GM12878 (cell line): Measurements from ENCODE around the gene MLXIP. TPM values are rescaled to one million over a fixed set of nuclear protein-coding genes. Genes with fewer than 3 reads are reported as not detected.

Experiments used
- ATAC-seq: fragments of 200-7000 bp; cut with Tn5 transposase; 3 replicates; pipeline ENCODE4 v1.9.1; 2020; ENCODE audit warnings: mild to moderate bottlenecking, moderate library complexity
- BruUV-seq: library from RNA; stranded (reverse); fragments of 400-500 nt; replicated peaks from 2 replicates; lab custom pipeline; 2021; lab: Mats Ljungman, UMichigan
- CTCF ChIA-PET: fragments of 300-600 bp; sonication (Branson Sonifier 250); formaldehyde crosslinking; extraction: SDS; loops from one replicate; lab custom pipeline; 2021; ENCODE audit warnings: inconsistent platforms; lab: Yijun Ruan, JAX
- POLR2A ChIA-PET: fragments of 350-600 bp; formaldehyde crosslinking; extraction: SDS; loops from one replicate; lab custom pipeline; 2021; ENCODE audit warnings: inconsistent platforms; lab: Charles Lee
- RAD21 ChIA-PET: fragments of 300-600 bp; sonication (Branson Sonifier 250); formaldehyde crosslinking; loops from one replicate; lab custom pipeline; 2023; ENCODE audit warnings: antibody characterized with exemption; ENCODE audit not compliant: unreplicated experiment; lab: Charles Lee
- SMC1A ChIA-PET: fragments of 300-600 bp; sonication (Branson Sonifier 250); formaldehyde crosslinking; loops from one replicate; lab custom pipeline; 2023; ENCODE audit not compliant: unreplicated experiment, uncharacterized antibody; lab: Charles Lee
- DNase-seq: peaks from one replicate; pipeline ENCODE4 v3.0.0-alpha.2; 2011; ENCODE audit warnings: low read depth, low spot score
- FAIRE-seq: peaks from 3 replicates; lab custom pipeline; 2011; peaks lifted over from hg19 to GRCh38; lab: Jason Lieb, UNC
- H2AFZ ChIP-seq: 2 replicates; pipeline ENCODE4 v1.6.0; 2011; ENCODE audit warnings: low read depth, low read length, control low read depth; ENCODE audit not compliant: control insufficient read depth
- H3K27ac ChIP-seq: 2 replicates; pipeline ENCODE4 v1.5.1; 2011; ENCODE audit warnings: control low read depth; ENCODE audit not compliant: control insufficient read depth, insufficient read depth
- H3K27me3 ChIP-seq, 2 experiments: replicated peaks in 1 of 2; 2 replicates each; pipeline versions ENCODE4 v1.6.0 to v1.6.1; 2011; ENCODE audit warnings: low read length in 1 of 2; ENCODE audit not compliant: control insufficient read depth in 2 of 2, insufficient read depth in 2 of 2
- H3K36me3 ChIP-seq, 2 experiments: 2 replicates each; pipeline ENCODE4 v1.5.1; 2011; ENCODE audit warnings: low read length in 1 of 2; ENCODE audit not compliant: control insufficient read depth in 2 of 2, insufficient read depth in 2 of 2
- H3K4me1 ChIP-seq: 2 replicates; pipeline ENCODE4 v1.6.1; 2011; ENCODE audit warnings: mild to moderate bottlenecking, low read length, moderate library complexity, mixed read lengths; ENCODE audit not compliant: control insufficient read depth, insufficient read depth
- H3K4me2 ChIP-seq: 2 replicates; pipeline ENCODE4 v1.6.0; 2011; ENCODE audit warnings: control low read depth; ENCODE audit not compliant: control insufficient read depth, insufficient read depth
- H3K4me3 ChIP-seq: fragments of 200-600 bp; sonication (generic); 2 replicates; pipeline ENCODE4 v1.5.1; 2016
- H3K79me2 ChIP-seq: 2 replicates; pipeline ENCODE4 v1.6.0; 2011; ENCODE audit warnings: low read length; ENCODE audit not compliant: control insufficient read depth, insufficient read depth
- H3K9ac ChIP-seq: 2 replicates; pipeline ENCODE4 v1.8.0; 2011; ENCODE audit warnings: low read length, control low read depth, mixed read lengths; ENCODE audit not compliant: control insufficient read depth, insufficient read depth
- H3K9me3 ChIP-seq: replicated peaks from 3 replicates; pipeline ENCODE4 v1.5.1; 2011; ENCODE audit warnings: mild to moderate bottlenecking, low read length; ENCODE audit not compliant: control insufficient read depth, insufficient read depth
- H4K20me1 ChIP-seq: 2 replicates; pipeline ENCODE4 v1.6.0; 2011; ENCODE audit not compliant: control insufficient read depth, insufficient read depth
- BMI1 ChIP-seq: fragments of 450-650 bp; IDR thresholded peaks from 2 replicates; pipeline ENCODE4 v1.6.1; 2016; ENCODE audit warnings: mild to moderate bottlenecking, moderate library complexity, borderline replicate concordance
- CBX5 ChIP-seq: sonication (generic); IDR thresholded peaks from 2 replicates; pipeline ENCODE4 v1.6.1; 2016; ENCODE audit warnings: low read depth, moderate library complexity, mild to moderate bottlenecking, inconsistent platforms
- CREB1 ChIP-seq: IDR thresholded peaks from 2 replicates; pipeline ENCODE4 v1.6.1; 2012; ENCODE audit warnings: low read depth, mild to moderate bottlenecking, inconsistent platforms
- EED ChIP-seq: sonication (generic); IDR thresholded peaks from 2 replicates; pipeline ENCODE4 v1.6.1; 2016; ENCODE audit warnings: antibody characterized with exemption, low read depth
- ETV6 ChIP-seq, 2 experiments: fragments of 450-650 bp in 1 of 2; IDR thresholded peaks in 1 of 2; conservative IDR thresholded peaks in 1 of 2; 2 replicates each; pipeline ENCODE4 v1.6.1; 2014; ENCODE audit warnings: antibody characterized with exemption in 1 of 2, borderline replicate concordance in 1 of 2, low read depth in 1 of 2, mild to moderate bottlenecking in 1 of 2, moderate library complexity in 1 of 2
- EZH2 ChIP-seq: IDR thresholded peaks from 2 replicates; pipeline ENCODE4 v1.6.1; 2012; ENCODE audit warnings: low read depth, mild to moderate bottlenecking, control low read depth, inconsistent platforms, low read length, borderline replicate concordance; ENCODE audit not compliant: control insufficient read depth
- FOXK2 ChIP-seq: fragments of 450-650 bp; IDR thresholded peaks from 2 replicates; pipeline ENCODE4 v1.6.1; 2017; ENCODE audit warnings: mild to moderate bottlenecking, moderate library complexity
- FOXM1 ChIP-seq: IDR thresholded peaks from 2 replicates; pipeline ENCODE4 v1.6.1; 2012; ENCODE audit warnings: low read depth, mild to moderate bottlenecking, inconsistent platforms, low read length, moderate library complexity
- IKZF2 ChIP-seq, 2 experiments: fragments of 450-650 bp; IDR thresholded peaks; 2 replicates each; pipeline ENCODE4 v1.6.1; 2017; ENCODE audit warnings: mild to moderate bottlenecking in 2 of 2, moderate library complexity in 2 of 2
- JUND ChIP-seq: IDR thresholded peaks from 2 replicates; pipeline ENCODE4 v1.6.1; 2012; ENCODE audit warnings: low read depth, mild to moderate bottlenecking, low read length, improper control_type of control experiment, moderate library complexity
- NFIC ChIP-seq: IDR thresholded peaks from 2 replicates; pipeline ENCODE4 v1.6.1; 2012; ENCODE audit warnings: low read depth, mild to moderate bottlenecking, inconsistent platforms, low read length, moderate library complexity
- NR2C1 ChIP-seq: fragments of 450-650 bp; IDR thresholded peaks from 2 replicates; pipeline ENCODE4 v1.6.1; 2017; ENCODE audit warnings: antibody characterized with exemption, mild to moderate bottlenecking, moderate library complexity
- NR2C2 ChIP-seq: IDR thresholded peaks from 2 replicates; pipeline ENCODE4 v1.6.1; 2011; ENCODE audit warnings: borderline replicate concordance, low read depth; ENCODE audit not compliant: control insufficient read depth, insufficient read length
- RUNX3 ChIP-seq: IDR thresholded peaks from 2 replicates; pipeline ENCODE4 v1.6.1; 2012; ENCODE audit warnings: low read length, inconsistent platforms
- STAT3 ChIP-seq: IDR thresholded peaks from 2 replicates; pipeline ENCODE4 v1.6.1; 2011; ENCODE audit warnings: low read depth, low read length, improper control_type of control experiment
- TCF12 ChIP-seq: IDR thresholded peaks from 2 replicates; pipeline ENCODE4 v1.6.1; 2011; ENCODE audit warnings: low read depth, mild to moderate bottlenecking, low read length
- USF2 ChIP-seq: IDR thresholded peaks from 2 replicates; pipeline ENCODE4 v1.6.1; 2011; ENCODE audit warnings: low read depth, low read length, improper control_type of control experiment, borderline replicate concordance
- ZNF384 ChIP-seq: IDR thresholded peaks from 2 replicates; pipeline ENCODE4 v1.6.1; 2012; ENCODE audit warnings: low read depth, mild to moderate bottlenecking, low read length, improper control_type of control experiment, borderline replicate concordance
- WGBS: methylation state at CpG from one replicate; pipeline ENCODE4 v1.1.6; 2016; ENCODE audit warnings: low lambda C conversion rate; ENCODE audit not compliant: insufficient replicate concordance, insufficient coverage; ENCODE audit errors: missing lambda C conversion rate; 5-methylcytosine and 5-hydroxymethylcytosine counted together
- in situ Hi-C: fragments of 300-500 bp; cut with MboI; formaldehyde crosslinking; loops from 9 replicates; pipeline ENCODE4 v1.14.3; 2018; ENCODE audit warnings: mixed read lengths
- intact Hi-C: fragments of 100-400 bp; cut with micrococcal nuclease; formaldehyde crosslinking; loops from one replicate; pipeline ENCODE4 v1.14.2; 2022; ENCODE audit not compliant: unreplicated experiment
- polyA plus RNA-seq, 11 experiments: library from polyadenylated mRNA; depleted of rRNA in 4 of 11; unstranded in 6 of 11; stranded (reverse) in 5 of 11; fragments of >200 nt; fragmentation: Nextera tagmentation in 4 of 11; fragmentation: Illumina TruSeq in 1 of 11; extraction: Ambion mirVana in 4 of 11; extraction: Trizol in 1 of 11; gene quantifications; 1 replicate in 1 of 11; 2 replicates in 10 of 11; pipeline versions ENCODE4 v1.2.1 to v1.2.3, GENCODE V29; 2011 to 2016; ENCODE audit warnings: inconsistent platforms in 2 of 11, missing spikeins in 2 of 11, low read depth in 1 of 11
- total RNA-seq, 4 experiments: library from RNA; depleted of rRNA in 3 of 4; stranded (reverse); fragments of >200 nt in 3 of 4; fragmentation: Illumina TruSeq in 1 of 4; extraction: Trizol in 1 of 4; gene quantifications; 2 replicates each; pipeline versions ENCODE4 v1.2.1 to v1.2.3, GENCODE V29; 2013 to 2021

The MLXIP gene
- total and polyA plus RNA-seq, 10 of the 15 experiments (the other 5 are each of a cell fraction or from before 2014, with no cell fraction given): 1.1 to 23.7 (median 7.0) TPM

- TF ChIP-seq BMI1: no peak
- TF ChIP-seq NR2C1: no peak
- TF ChIP-seq FOXK2: no peak
- TF ChIP-seq CREB1: no peak
- peak; percentile 86 for TF ChIP-seq TCF12
These were observed 3.2 kb downstream of the MLXIP start (continued) for GRCh38 chr12:122081697-122082221.

- Histone ChIP-seq H3K4me1 (peaks cover 36% of the 10 kb centered on the region), H3K4me3 (peak overlapping the region; percentile 69; the same call in 1 of the 2 replicates), H3K36me3 (peaks cover 0 to 1% of the 10 kb centered on the region in 2 experiments; a peak in 1 of 4 replicates), H3K9me3 (no peaks in the 10 kb centered on the region), H3K27me3 (no peaks in the 10 kb centered on the region), H3K9ac (no peak overlapping the region), H2AFZ (no peak overlapping the region), H3K27ac (no peak overlapping the region; the same call in 1 of the 2 replicates), H3K79me2 (no peaks in the 10 kb centered on the region; the same call in 1 of the 2 replicates), H3K4me2 (peak overlapping the region; percentile 91), H4K20me1 (0 out of 2 replicates have a peak, but pooled peaks cover 3% of the 10 kb centered on the region)
- POLR2A ChIA-PET: interaction anchor here (0.5 to 3.2 kb wide), 4 partner anchors 14 to 415 kb away, joined by 4 to 13 read pairs (median 6); no protein-coding TSS in a partner anchor
- ATAC-seq (peak; percentile 3; the same call in 1 of the 3 replicates), FAIRE-seq (no peak), DNase-seq (no peak)
- intact Hi-C loops: no loop called here
- CTCF ChIA-PET: interaction anchor here (0.8 to 3.9 kb wide), 4 partner anchors 14 to 40 kb away, joined by 4 to 32 read pairs (median 21); no protein-coding TSS in a partner anchor
- RAD21 ChIA-PET: interaction anchor here (1.2 to 2.5 kb wide), 4 partner anchors 14 to 164 kb away, joined by 3 to 10 read pairs (median 6); partner anchors contain the start of gene CFAP251
- no TSS peak for BruUV-seq
- WGBS: 58% methylated on average over 6 of the region's 6 CpGs
- in situ Hi-C loops: no loop called here
- SMC1A ChIA-PET: interaction anchor here (0.8 to 2.9 kb wide), 7 partner anchors 13 to 92 kb away, joined by 3 to 16 read pairs (median 3); no protein-coding TSS in a partner anchor
- TF ChIP-seq JUND (no peak), RUNX3 (peak; percentile 86), USF2 (no peak), EED (peak; percentile 36; the same call in 1 of the 2 replicates), EZH2 (no peak), IKZF2 (IDR thresholded peaks at IDR 0.05) (peak in 1 of 2 experiments; percentile 40; a peak in 2 of 4 replicates), ETV6 (conservative IDR thresholded peaks at IDR 0.05 in 1 of 2, IDR thresholded peaks at IDR 0.05 in 1 of 2; ENCODE audit: borderline replicate concordance in 1 of 2, low read depth in 1 of 2) (no peak), NR2C2 (no peak), ZNF384 (no peak), FOXM1 (no peak), CREB1 (no peak), STAT3 (no peak), NFIC (peak; percentile 35; the same call in 1 of the 2 replicates), CBX5 (no peak)
These were observed 4.2 kb downstream of the MLXIP start for GRCh38 chr12:122082621-122083356.
